Breast epithelium (tissue), 4 donors: ENCODE measurements around the gene OR10G7. TPM values are rescaled to one million over a fixed set of nuclear protein-coding genes. Genes with fewer than 3 reads are reported as not detected.
"Not testable (repeated sequence)": the region's sequence is repeated elsewhere in the genome, so short reads cannot be mapped to it uniquely, and the experiment has no call there.

Experiments
- DNase-seq, 2 donors: peaks; one replicate each; pipeline ENCODE4 v3.0.0-alpha.2; 2019; ENCODE audit warnings: low spot score in 2 of 2
- H3K27ac ChIP-seq, 2 donors: fragments of 200-600 bp; sonication (generic) in 1 of 2; one replicate each; pipeline ENCODE4 v1.5.1; 2016 to 2019; ENCODE audit warnings: mild to moderate bottlenecking in 1 of 2
- H3K27me3 ChIP-seq, 2 donors: fragments of 200-600 bp; sonication (generic) in 1 of 2; one replicate each; pipeline versions ENCODE4 v1.5.1 to v1.6.0; 2017 to 2019; ENCODE audit warnings: control low read depth in 1 of 2, mild to moderate bottlenecking in 1 of 2
- H3K36me3 ChIP-seq: fragments of 200-600 bp; one replicate; pipeline ENCODE4 v1.5.1; 2019
- H3K4me1 ChIP-seq, 2 donors: fragments of 200-600 bp; sonication (generic); one replicate each; pipeline ENCODE4 v1.5.1; 2016 to 2019; ENCODE audit warnings: control low read depth in 1 of 2
- H3K4me3 ChIP-seq, 3 donors: fragments of 200-600 bp; sonication (generic); 1 replicate in 2 of 3; 2 replicates in 1 of 3; pipeline ENCODE4 v1.5.1; 2016 to 2019; ENCODE audit warnings: mild to moderate bottlenecking in 3 of 3, moderate library complexity in 2 of 3
- H3K9me3 ChIP-seq, 2 donors: fragments of 200-600 bp; sonication (generic) in 1 of 2; one replicate each; pipeline ENCODE4 v1.5.1; 2016 to 2019; ENCODE audit warnings: control low read depth in 1 of 2
- CTCF ChIP-seq, 3 donors: fragments of 450-650 bp; IDR thresholded peaks; one replicate each; pipeline ENCODE4 v1.5.1; 2016 to 2017; ENCODE audit warnings: antibody characterized with exemption in 3 of 3, mild to moderate bottlenecking in 3 of 3, moderate library complexity in 3 of 3
- POLR2A ChIP-seq: fragments of 450-650 bp; IDR thresholded peaks from one replicate; pipeline ENCODE4 v1.6.1; 2016; ENCODE audit warnings: antibody characterized with exemption, mild to moderate bottlenecking, moderate library complexity
- POLR2AphosphoS5 ChIP-seq, 3 donors: sonication (generic); formaldehyde crosslinking; IDR thresholded peaks; one replicate each; pipeline ENCODE4 v1.6.1; 2017; ENCODE audit warnings: antibody characterized with exemption in 3 of 3
- intact Hi-C: fragments of 100-400 bp; cut with DNase I; formaldehyde crosslinking; loops from one replicate; pipeline ENCODE4 v1.15.1; 2023; ENCODE audit warnings: low total_unique reads
- total RNA-seq, 3 donors: library from RNA; depleted of rRNA; stranded (reverse); fragments of >200 nt; gene quantifications; one replicate each; pipeline ENCODE4 v1.1.0, GENCODE V29; 2016

OR10G7 gene
- total RNA-seq, 3 donors from 2014 or later, result not detected

- no peak overlapping the region for H3K27ac ChIP-seq
- no peak overlapping the region for H3K4me3 ChIP-seq
- no peaks in the 10 kb centered on the region for H3K9me3 ChIP-seq
- no peaks in the 10 kb centered on the region for H3K36me3 ChIP-seq
- intact Hi-C loops, result no loop called here
- no peaks in the 10 kb centered on the region for H3K27me3 ChIP-seq
- no peak for DNase-seq
- TF ChIP-seq POLR2AphosphoS5 (IDR thresholded peaks at IDR 0.05) (no peak), POLR2A (no peak), CTCF (IDR thresholded peaks at IDR 0.05) (no peak)
- H3K4me1 ChIP-seq, result no peaks in the 10 kb centered on the region
Measured at GRCh38 chr11:124043420-124043819, 2.3 kb upstream of the OR10G7 start.

GRCh38 chr11:124039557-124039956 lies 1.6 kb downstream of the OR10G7 start:
- Histone ChIP-seq H3K9me3 (no peaks in the 10 kb centered on the region), H3K27me3 (no peaks in the 10 kb centered on the region), H3K4me1 (no peaks in the 10 kb centered on the region), H3K36me3 (no peaks in the 10 kb centered on the region), H3K27ac (no peak overlapping the region), H3K4me3 (no peak overlapping the region)
- intact Hi-C loops, result loop anchor here (2.0 kb wide), 1 partner anchor 67 kb away; no protein-coding TSS in a partner anchor
- no peak for TF ChIP-seq CTCF (IDR thresholded peaks at IDR 0.05)
- no peak for TF ChIP-seq POLR2AphosphoS5 (IDR thresholded peaks at IDR 0.05)
- TF ChIP-seq POLR2A, result no peak
- no peak for DNase-seq

GRCh38 chr11:124036666-124037065 lies 4.5 kb downstream of the OR10G7 start:
- DNase-seq, result no peak

GRCh38 chr11:124026498-124026897 lies 14.6 kb downstream of the OR10G7 start, which contains the start of gene OR10G8:
TSS of gene OR10G8 (plus strand) at chr11:124026798. CDS start at chr11:124029623, 2,825 bp downstream.
- H3K4me3 ChIP-seq, result no peak within 1 kb of the TSS
- H3K36me3 ChIP-seq, result no peaks in the 10 kb centered on the region
- H3K4me1 ChIP-seq, result no peaks in the 10 kb centered on the region
- intact Hi-C loops, result no loop called here
- H3K27ac ChIP-seq, result no peak within 1 kb of the TSS
- H3K27me3 ChIP-seq, result no peaks in the 10 kb centered on the region
- H3K9me3 ChIP-seq, result no peaks in the 10 kb centered on the region
- DNase-seq, result no peak
- TF ChIP-seq CTCF (IDR thresholded peaks at IDR 0.05) (no peak), POLR2AphosphoS5 (IDR thresholded peaks at IDR 0.05) (no peak), POLR2A (no peak)

More at GRCh38 chr11:124036666-124037065, 4.5 kb downstream of the OR10G7 start:
- TF ChIP-seq CTCF (IDR thresholded peaks at IDR 0.05) (no peak), POLR2AphosphoS5 (IDR thresholded peaks at IDR 0.05) (no peak), POLR2A (no peak)
- no peaks in the 10 kb centered on the region for H3K9me3 ChIP-seq
- H3K4me1 ChIP-seq, result no peaks in the 10 kb centered on the region
- H3K27me3 ChIP-seq, result no peaks in the 10 kb centered on the region
- intact Hi-C loops, result no loop called here
- H3K4me3 ChIP-seq, result no peak overlapping the region
- H3K27ac ChIP-seq, result no peak overlapping the region
- no peaks in the 10 kb centered on the region for H3K36me3 ChIP-seq

GRCh38 chr11:124015837-124016236 lies 25.3 kb downstream of the OR10G7 start:
- DNase-seq, H3K4me1 ChIP-seq, H3K27me3 ChIP-seq, H3K9me3 ChIP-seq, H3K27ac ChIP-seq, H3K4me3 ChIP-seq, intact Hi-C loops, H3K36me3 ChIP-seq: not testable (repeated sequence)

- H3K27me3 ChIP-seq, result no peaks in the 10 kb centered on the region
- no peaks in the 10 kb centered on the region for H3K9me3 ChIP-seq
- intact Hi-C loops, result no loop called here
- H3K36me3 ChIP-seq, result no peaks in the 10 kb centered on the region
- H3K27ac ChIP-seq, result no peak within 1 kb of the TSS
- no peak for TF ChIP-seq POLR2AphosphoS5 (IDR thresholded peaks at IDR 0.05)
- TF ChIP-seq CTCF (IDR thresholded peaks at IDR 0.05), result no peak
- TF ChIP-seq POLR2A, result no peak
- no peak for DNase-seq
- no peak within 1 kb of the TSS for H3K4me3 ChIP-seq
- H3K4me1 ChIP-seq, result no peaks in the 10 kb centered on the region
Measured at GRCh38 chr11:124012697-124013096, 28.4 kb downstream of the OR10G7 start, which contains the start of gene OR10G4. TSS of gene OR10G4 (plus strand) at chr11:124012997. CDS start at chr11:124015575, 2,578 bp downstream.
